Activated CD8-positive, alpha-beta T cell treated with anti-CD3 and anti-CD28 coated beads, Interleukin-2, amount 10 ng/mL, durations not matched to agents 7 days and 5 days (primary cell): ENCODE results near the gene ATP13A2. TPM values are rescaled to one million over a fixed set of nuclear protein-coding genes. Genes with fewer than 3 reads are reported as not detected.

Experiments
- total RNA-seq, 2 experiments: library from RNA; stranded (reverse); gene quantifications; one replicate each; pipeline ENCODE4 v1.2.3, GENCODE V29; 2021

Gene ATP13A2
- total RNA-seq, 2 experiments from 2014 or later: 42.7 to 51.4 TPM

Other genes with a start within 250 kb of the ATP13A2 start
- 1,000 to 10,000 TPM; 1,730 to 2,232 TPM for gene RNU1-2, start 115.9 kb downstream of the ATP13A2 start, total RNA-seq
- 10 to 100 TPM; 31.7 to 33.1 TPM for gene CROCC, start 90.0 kb downstream of the ATP13A2 start, total RNA-seq
- gene MFAP2, start 31.3 kb downstream of the ATP13A2 start, total RNA-seq: not detected
- 100 to 1,000 TPM in 1 of 2 experiments, 10 to 100 TPM in 1; 90.4 to 101 TPM for gene SDHB, start 42.1 kb upstream of the ATP13A2 start, total RNA-seq
- gene PADI2, start 107.5 kb upstream of the ATP13A2 start, total RNA-seq: not detected
- gene PADI1, start 193.2 kb upstream of the ATP13A2 start, total RNA-seq: not detected
- gene PADI3, start 237.2 kb upstream of the ATP13A2 start, total RNA-seq: not detected